Raji (cell line): ENCODE data around the gene GPC3.

Experiments
- POLR2A ChIP-seq: IDR thresholded peaks from 2 replicates; pipeline ENCODE4 v1.6.1; 2011; ENCODE audit warnings: low read depth, low read length, control low read depth; ENCODE audit not compliant: insufficient read depth

The GPC3 gene

GRCh38 chrX:133495464-133496391 lies 489.7 kb downstream of the GPC3 start:
- TF ChIP-seq POLR2A: no peak

GRCh38 chrX:133493366-133493765 lies 492.0 kb downstream of the GPC3 start:
- TF ChIP-seq POLR2A: no peak

DNA sequence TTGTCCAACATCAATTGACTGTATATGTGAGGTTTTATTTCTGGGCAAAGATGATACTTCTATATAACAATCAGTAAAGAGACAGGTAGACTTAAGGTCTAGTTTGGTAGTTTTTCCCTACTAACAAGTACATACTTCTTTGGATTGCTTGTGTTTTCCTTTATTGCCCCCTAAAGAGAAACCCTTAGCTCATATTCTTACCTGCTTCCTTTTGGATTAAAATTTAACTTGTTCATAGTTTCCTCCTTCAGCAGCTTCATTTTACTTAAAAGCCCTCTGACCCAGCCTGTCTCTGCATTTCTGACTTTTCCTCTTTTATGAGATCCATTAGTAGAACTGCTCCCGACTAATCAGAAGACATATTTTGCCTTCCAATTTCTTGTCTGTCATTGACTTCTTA lies 494.4 kb downstream of the GPC3 start:
- no peak for TF ChIP-seq POLR2A
